ENCODE results near the gene CHPF2. TPM values are rescaled to one million over a fixed set of nuclear protein-coding genes. Genes with fewer than 3 reads are reported as not detected.

CHPF2 gene
- total RNA-seq, 1 donor from 2014 or later: 38.1 TPM

- no peak for DNase-seq
- Mint-ChIP-seq H3K27ac (ENCODE audit: unreplicated experiment) (no peak overlapping the region), H3K4me3 (ENCODE audit: unreplicated experiment) (no peak overlapping the region), H3K36me3 (ENCODE audit: unreplicated experiment) (no peaks in the 10 kb centered on the region), H3K9me3 (ENCODE audit: unreplicated experiment) (peaks cover 4% of the 10 kb centered on the region), H3K4me1 (ENCODE audit: low read depth, unreplicated experiment) (peaks cover 14% of the 10 kb centered on the region), H3K27me3 (ENCODE audit: unreplicated experiment) (peaks cover 7% of the 10 kb centered on the region)
- no peak for TF ChIP-seq CTCF (IDR thresholded peaks at IDR 0.05; ENCODE audit: partially characterized antibody, unreplicated experiment)
Measured at GRCh38 chr7:151240942-151241754, 8.9 kb downstream of the CHPF2 start.

DNA sequence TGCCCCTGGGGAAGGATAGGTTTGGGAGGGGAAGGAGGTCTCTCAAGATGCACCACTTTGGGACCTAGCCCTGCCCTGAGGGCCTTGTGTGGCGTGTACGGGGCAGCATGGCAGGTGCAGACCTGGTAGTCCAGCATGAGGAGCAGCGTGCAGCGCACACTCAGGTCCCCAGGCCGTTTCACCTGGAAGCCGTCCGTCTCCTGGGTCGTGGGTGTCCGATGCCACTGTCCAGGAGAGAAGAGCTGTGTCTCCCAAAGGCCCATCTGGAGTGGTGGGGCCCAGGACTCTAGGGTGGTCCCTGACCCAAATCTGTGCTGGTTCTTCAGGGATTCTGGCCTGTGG is 9.4 kb downstream of the CHPF2 start:
- Mint-ChIP-seq H3K4me1 (ENCODE audit: low read depth, unreplicated experiment) (peaks cover 14% of the 10 kb centered on the region), H3K27me3 (ENCODE audit: unreplicated experiment) (peaks cover 10% of the 10 kb centered on the region), H3K9me3 (ENCODE audit: unreplicated experiment) (peaks cover 4% of the 10 kb centered on the region), H3K27ac (ENCODE audit: unreplicated experiment) (no peak overlapping the region), H3K4me3 (ENCODE audit: unreplicated experiment) (no peak overlapping the region), H3K36me3 (ENCODE audit: unreplicated experiment) (no peaks in the 10 kb centered on the region)
- TF ChIP-seq CTCF (IDR thresholded peaks at IDR 0.05; ENCODE audit: partially characterized antibody, unreplicated experiment): no peak
- no peak for DNase-seq

DNA sequence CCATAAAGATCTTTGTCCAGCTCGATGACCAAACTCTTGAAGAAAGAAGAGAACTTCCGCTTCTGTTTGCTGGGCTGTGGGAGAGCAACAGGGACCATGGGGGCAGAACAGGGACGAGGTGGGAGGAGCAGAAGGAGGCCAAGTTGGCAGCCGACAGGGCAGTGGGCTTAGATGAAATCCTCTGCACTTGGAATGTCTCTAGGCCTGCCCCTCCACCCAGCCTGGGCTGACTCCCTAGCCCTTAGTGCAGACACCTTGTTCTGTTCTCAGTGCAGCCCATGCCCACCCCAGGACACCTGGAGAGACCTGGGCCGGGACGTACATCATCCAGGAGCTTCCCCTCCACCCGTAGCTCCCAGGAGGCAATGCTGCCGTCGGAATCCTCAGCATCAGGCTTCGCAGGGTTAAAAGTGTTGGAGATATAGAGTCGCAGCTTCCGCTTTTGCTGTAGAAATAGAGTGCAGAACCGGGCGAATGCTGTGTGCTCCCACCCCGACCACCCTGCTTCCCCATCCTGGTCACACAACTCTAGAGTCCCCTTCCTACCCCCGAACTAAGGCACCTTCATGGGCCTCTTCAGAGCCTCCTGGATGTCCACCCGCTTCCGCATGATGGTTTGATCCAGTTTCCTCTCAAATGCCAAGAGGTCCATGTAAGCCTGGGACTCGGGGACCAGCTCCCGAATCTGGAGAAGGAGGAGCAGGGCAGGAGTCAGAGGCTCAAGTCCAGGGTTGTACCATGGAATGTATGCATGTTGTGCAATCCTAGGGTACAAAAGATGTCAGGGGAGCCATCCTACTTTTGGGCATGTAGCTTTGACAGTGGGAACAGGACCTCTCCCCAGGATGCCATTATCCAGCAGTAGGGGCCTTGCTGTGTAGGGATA is 10.1 kb downstream of the CHPF2 start:
- Mint-ChIP-seq H3K4me1 (ENCODE audit: low read depth, unreplicated experiment) (peaks cover 14% of the 10 kb centered on the region), H3K27me3 (ENCODE audit: unreplicated experiment) (peaks cover 13% of the 10 kb centered on the region), H3K27ac (ENCODE audit: unreplicated experiment) (no peak overlapping the region), H3K36me3 (ENCODE audit: unreplicated experiment) (no peaks in the 10 kb centered on the region), H3K9me3 (ENCODE audit: unreplicated experiment) (peaks cover 1% of the 10 kb centered on the region), H3K4me3 (ENCODE audit: unreplicated experiment) (no peak overlapping the region)
- no peak for TF ChIP-seq CTCF (IDR thresholded peaks at IDR 0.05; ENCODE audit: partially characterized antibody, unreplicated experiment)
- DNase-seq: no peak

DNA sequence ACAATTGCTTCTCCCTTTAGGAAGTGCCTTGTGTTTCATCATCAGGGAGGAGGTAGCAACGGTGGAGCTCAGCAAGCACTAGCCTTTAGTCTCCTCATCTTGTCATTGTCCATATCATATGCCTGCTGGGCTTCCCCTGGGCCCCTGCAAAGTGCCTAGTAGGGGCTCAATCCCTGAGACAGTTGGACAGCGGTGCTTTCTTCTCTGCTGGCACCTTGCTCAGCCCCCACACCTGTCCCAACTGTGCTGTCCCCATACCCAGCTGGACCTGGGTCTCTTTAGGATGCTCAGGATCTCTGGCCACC is 10.7 kb downstream of the CHPF2 start:
- H3K4me1 Mint-ChIP-seq (ENCODE audit: low read depth, unreplicated experiment): peaks cover 16% of the 10 kb centered on the region
- peaks cover 1% of the 10 kb centered on the region for H3K9me3 Mint-ChIP-seq (ENCODE audit: unreplicated experiment)
- peak overlapping the region; percentile 43 for H3K27ac Mint-ChIP-seq (ENCODE audit: unreplicated experiment)
- no peak for DNase-seq
- no peak overlapping the region for H3K4me3 Mint-ChIP-seq (ENCODE audit: unreplicated experiment)
- peaks cover 19% of the 10 kb centered on the region for H3K27me3 Mint-ChIP-seq (ENCODE audit: unreplicated experiment)
- H3K36me3 Mint-ChIP-seq (ENCODE audit: unreplicated experiment): no peaks in the 10 kb centered on the region
- TF ChIP-seq CTCF (IDR thresholded peaks at IDR 0.05; ENCODE audit: partially characterized antibody, unreplicated experiment): no peak

All from glutamatergic neuron (in vitro differentiated cells).